HG02938 (cell line): ENCODE data around the gene SPIRE2.
"Not testable (repeated sequence)": the region's sequence is repeated elsewhere in the genome, so short reads cannot be mapped to it uniquely, and the experiment has no call there.

Source experiments
- ATAC-seq: cut with Tn5 transposase; IDR thresholded peaks from one replicate; pipeline ENCODE4 v1.9.1; 2021; ENCODE audit warnings: mild to moderate bottlenecking, moderate library complexity; ENCODE audit not compliant: unreplicated experiment

The SPIRE2 gene, protein sequence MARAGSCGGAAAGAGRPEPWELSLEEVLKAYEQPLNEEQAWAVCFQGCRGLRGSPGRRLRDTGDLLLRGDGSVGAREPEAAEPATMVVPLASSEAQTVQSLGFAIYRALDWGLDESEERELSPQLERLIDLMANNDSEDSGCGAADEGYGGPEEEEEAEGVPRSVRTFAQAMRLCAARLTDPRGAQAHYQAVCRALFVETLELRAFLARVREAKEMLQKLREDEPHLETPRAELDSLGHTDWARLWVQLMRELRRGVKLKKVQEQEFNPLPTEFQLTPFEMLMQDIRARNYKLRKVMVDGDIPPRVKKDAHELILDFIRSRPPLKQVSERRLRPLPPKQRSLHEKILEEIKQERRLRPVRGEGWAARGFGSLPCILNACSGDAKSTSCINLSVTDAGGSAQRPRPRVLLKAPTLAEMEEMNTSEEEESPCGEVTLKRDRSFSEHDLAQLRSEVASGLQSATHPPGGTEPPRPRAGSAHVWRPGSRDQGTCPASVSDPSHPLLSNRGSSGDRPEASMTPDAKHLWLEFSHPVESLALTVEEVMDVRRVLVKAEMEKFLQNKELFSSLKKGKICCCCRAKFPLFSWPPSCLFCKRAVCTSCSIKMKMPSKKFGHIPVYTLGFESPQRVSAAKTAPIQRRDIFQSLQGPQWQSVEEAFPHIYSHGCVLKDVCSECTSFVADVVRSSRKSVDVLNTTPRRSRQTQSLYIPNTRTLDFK

DNA sequence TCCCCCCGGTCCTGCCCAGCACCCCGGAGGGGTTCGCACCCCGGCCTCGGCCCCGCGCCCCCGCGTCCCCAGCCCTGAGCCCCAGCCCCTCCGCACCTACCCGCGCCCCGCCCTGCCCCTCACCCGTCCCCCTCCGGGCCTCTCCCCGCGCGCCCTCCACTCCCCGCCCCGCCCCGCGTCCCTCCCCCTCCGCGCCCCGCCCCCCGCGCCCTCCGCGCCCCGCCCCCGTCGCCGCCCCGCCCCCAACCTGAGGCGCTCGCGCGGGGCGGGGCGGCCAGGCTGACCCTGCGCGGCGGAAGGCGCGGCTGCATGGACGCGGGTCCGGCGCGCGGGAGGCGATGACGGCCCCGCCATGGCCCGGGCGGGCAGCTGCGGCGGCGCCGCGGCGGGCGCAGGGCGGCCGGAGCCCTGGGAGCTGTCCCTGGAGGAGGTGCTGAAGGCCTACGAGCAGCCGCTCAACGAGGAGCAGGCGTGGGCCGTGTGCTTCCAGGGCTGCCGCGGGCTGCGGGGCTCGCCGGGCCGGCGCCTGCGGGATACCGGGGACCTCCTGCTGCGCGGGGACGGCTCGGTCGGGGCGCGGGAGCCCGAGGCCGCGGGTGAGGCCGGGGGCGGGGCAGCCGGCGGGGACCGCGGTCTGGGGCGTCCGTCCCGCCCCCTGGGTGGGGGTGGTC, at the start of gene SPIRE2:
TSS of gene SPIRE2 (plus strand) at position 277 of the 671 bp plus-strand sequence. CDS start at position 353, 76 bp downstream.
- ATAC-seq: no peak

DNA sequence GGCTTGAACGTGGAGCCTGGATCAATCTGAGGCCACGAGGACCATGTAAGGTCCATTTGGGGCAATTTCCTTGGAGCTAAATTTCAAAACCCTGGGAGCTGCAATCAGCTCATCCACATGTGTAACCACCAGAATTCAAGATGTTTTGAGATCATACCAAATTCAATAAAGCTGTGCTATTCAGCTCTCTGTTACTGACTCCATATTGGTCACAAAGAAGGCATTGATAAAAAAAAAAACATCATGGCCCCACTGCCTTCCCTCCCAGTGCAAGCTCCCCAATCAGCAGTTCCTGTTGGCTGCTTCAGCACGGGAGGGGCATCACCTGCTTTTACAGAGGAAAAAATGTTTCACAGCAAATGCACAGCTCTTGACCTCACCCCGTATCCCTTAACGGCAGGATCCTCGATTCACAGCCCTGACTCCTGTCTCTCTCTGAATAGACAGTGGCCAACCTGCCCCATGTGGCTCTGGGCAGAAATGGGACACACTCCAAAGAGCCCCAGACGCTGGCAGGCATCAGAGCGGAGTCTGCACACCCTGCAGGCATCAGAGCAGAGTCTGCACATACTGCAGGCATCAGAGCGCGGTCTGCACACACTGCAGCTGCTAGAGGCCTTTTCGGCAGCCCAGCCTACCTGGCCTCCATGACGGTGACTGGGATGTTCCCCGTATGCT, 48.9 kb upstream of the SPIRE2 start:
- no peak for ATAC-seq

DNA sequence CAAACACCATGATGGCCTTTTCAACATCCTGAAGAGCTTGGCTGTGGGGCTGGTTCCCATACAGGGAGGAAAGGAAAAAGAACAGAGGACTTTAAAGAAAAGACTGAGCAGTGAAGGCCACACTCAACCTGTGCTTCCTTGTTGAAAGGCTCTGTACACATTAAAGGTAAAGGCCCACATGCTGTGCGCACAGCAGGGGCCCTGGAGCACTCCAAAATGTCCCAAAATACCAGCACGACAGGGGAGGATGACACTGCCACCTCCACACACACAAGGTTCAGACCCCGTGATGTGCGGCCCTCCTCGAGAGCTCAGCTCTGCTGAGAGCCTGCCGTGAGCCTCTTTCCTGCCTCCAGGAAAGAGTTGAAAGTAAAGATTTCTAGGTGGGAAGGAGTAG, 48.4 kb upstream of the SPIRE2 start:
- ATAC-seq: no peak

GRCh38 chr16:89782489-89782888, 45.8 kb upstream of the SPIRE2 start:
- ATAC-seq: no peak

DNA sequence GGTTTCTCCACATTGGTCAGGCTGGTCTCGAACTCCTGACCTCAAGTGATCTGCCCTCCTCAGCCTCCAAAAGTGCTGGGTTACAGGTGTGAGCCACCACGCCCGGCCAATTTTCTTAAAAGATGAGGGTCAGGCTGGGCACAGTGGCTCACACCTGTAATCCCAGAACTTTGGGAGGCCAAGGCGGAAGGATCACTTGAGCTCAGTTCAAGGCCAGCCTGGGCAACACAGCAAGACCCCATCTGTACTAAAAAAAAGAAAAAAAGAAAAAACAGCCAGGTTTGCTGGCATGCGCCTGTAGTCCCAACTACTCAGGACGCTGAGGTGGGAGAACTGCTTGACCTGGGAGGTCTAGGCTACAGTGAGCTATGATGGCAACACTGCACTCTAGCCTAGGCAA, 44.3 kb upstream of the SPIRE2 start:
- ATAC-seq: not testable (repeated sequence)

GRCh38 chr16:89784406-89784805, 43.9 kb upstream of the SPIRE2 start:
- ATAC-seq: no peak

- ATAC-seq: no peak
These were observed 42.6 kb upstream of the SPIRE2 start for GRCh38 chr16:89785523-89786155.

- no peak for ATAC-seq
These were observed 41.6 kb upstream of the SPIRE2 start for GRCh38 chr16:89786474-89787364.

- ATAC-seq: no peak
These were observed 40.9 kb upstream of the SPIRE2 start for GRCh38 chr16:89787365-89787805.

DNA sequence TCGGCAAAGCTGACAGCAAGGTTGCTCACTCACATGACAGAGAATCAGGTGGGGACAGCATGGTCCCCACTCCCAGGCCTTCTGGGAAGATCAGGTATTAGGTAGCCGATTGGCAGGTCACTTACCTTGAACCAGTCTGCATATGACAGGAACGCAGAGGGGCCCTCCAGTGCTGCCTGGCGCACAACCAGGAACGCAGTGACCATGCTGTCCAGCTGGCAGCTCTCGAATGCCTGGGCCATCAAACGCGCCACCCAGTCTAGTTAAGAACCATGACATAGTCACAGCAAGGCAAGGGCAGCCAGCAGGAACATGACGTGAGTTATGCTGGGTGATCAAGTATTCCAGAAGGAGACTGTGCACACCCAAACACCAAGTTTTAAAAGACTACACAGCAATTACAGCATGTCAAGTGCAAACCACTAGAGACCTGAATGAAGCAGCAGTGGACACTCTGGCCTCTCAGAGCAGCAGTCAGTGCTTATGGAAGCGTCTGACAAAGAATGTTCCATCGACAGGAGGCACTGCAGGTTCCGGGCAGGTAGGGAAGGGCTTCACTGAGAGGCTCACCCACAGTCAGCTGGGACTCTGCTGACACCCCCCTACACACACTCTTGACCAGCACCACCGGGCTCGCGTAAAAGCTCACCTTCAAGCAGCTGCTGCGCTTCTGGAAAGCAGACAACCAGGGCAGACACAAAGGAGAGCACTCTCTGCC, 36.8 kb upstream of the SPIRE2 start:
- no peak for ATAC-seq

- ATAC-seq: not testable (repeated sequence)
These were observed 35.2 kb upstream of the SPIRE2 start for GRCh38 chr16:89793092-89793491.

GRCh38 chr16:89793955-89794354, 34.3 kb upstream of the SPIRE2 start:
- no peak for ATAC-seq

DNA sequence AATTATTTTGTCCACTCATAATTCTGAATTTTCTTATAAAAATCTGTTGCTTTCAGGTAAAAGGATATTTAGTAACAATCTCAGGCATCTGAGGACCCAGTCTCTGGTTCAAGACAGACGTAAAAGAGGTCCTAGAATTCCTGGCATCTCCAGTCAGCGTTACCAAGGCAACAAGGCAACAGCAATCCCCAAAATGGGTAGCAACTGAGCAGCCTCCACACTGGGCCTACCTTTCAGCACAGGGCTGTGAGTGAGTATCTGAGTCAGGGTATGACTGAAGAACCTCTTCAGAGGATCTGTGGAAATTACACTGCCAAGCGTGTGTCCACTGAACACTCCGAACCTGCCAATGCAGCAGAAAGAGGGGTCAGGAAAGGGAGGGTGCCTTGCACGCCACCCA, 32.6 kb upstream of the SPIRE2 start:
- no peak for ATAC-seq

DNA sequence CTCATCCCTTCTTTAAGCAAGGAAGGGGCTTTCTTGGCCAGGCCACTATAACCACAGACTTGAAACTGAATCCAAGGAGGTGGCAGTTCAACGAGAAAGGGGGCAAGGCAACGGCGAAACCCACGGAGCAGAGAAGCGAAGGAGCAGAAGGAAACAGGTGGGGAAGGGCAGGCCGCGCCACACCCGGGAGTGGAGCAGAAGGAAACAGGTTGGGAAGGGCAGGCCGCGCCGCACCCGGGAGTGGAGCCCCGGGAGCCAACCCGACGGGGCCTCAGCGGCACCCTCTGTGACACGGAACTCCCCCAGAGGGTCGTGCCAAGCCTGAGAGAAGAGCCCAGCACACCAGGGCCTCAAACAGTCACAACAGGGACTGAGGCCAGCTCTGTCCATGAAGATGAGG, 32.2 kb upstream of the SPIRE2 start:
- no peak for ATAC-seq

GRCh38 chr16:89798126-89798525, 30.1 kb upstream of the SPIRE2 start:
- no peak for ATAC-seq

GRCh38 chr16:89798832-89799370, 29.4 kb upstream of the SPIRE2 start:
- no peak for ATAC-seq

DNA sequence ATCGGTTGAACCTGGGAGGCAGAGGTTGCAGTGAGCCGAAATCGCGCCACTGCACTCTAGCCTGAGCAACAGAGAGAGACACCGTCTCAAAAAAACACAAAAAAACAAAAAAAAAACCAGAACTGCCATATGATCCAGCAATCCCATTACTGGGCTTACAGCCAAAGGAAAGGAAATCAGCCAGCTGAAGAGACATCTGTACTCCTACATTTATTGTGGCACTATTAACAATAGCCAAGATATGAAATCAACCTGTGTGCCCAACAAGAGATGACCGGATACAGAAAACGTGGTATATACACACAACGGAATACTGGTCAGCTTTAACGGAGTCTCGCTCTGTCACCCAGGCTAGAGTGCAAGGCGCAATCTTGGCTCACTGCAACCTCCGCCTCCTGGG, 26.5 kb upstream of the SPIRE2 start:
- ATAC-seq: no peak

- ATAC-seq: no peak
These were observed 23.0 kb upstream of the SPIRE2 start for GRCh38 chr16:89805136-89805905.
